Mesenchymal stem cell (in vitro differentiated cells and primary cell): ENCODE results near the gene HRAS.
A peak's percentile ranks its signal among the peaks of the same experiment; 100 is the strongest.

Experiments
- DNase-seq: peaks from one replicate; pipeline ENCODE4 v3.0.0-alpha.2; 2013
- H2AFZ ChIP-seq: one replicate; pipeline ENCODE4 v1.6.1; 2013; ENCODE audit warnings: low read depth, mild to moderate bottlenecking, control low read depth, inconsistent platforms, low read length, moderate library complexity
- H2AK5ac ChIP-seq: 2 replicates; pipeline ENCODE4 v1.6.1; 2013; ENCODE audit warnings: low read length, moderate library complexity, mild to moderate bottlenecking, inconsistent platforms; ENCODE audit not compliant: severe bottlenecking
- H2BK120ac ChIP-seq: one replicate; pipeline ENCODE4 v1.6.1; 2013; ENCODE audit warnings: low read depth, mild to moderate bottlenecking, inconsistent platforms, low read length, moderate library complexity
- H2BK12ac ChIP-seq, 2 experiments: one replicate each; pipeline ENCODE4 v1.6.1; 2013; ENCODE audit warnings: inconsistent platforms in 2 of 2, low read length in 2 of 2, mild to moderate bottlenecking in 2 of 2, moderate library complexity in 2 of 2, control low read depth in 1 of 2
- H2BK15ac ChIP-seq: one replicate; pipeline ENCODE4 v1.6.1; 2013; ENCODE audit warnings: mild to moderate bottlenecking, low read depth, inconsistent platforms; ENCODE audit not compliant: poor library complexity, severe bottlenecking
- H2BK5ac ChIP-seq: 2 replicates; pipeline ENCODE4 v1.6.1; 2013; ENCODE audit warnings: low read depth, mild to moderate bottlenecking, low read length, control low read depth, inconsistent platforms; ENCODE audit not compliant: poor library complexity, severe bottlenecking
- H3K14ac ChIP-seq, 2 experiments: one replicate each; pipeline ENCODE4 v1.6.1; 2013; ENCODE audit warnings: inconsistent platforms in 2 of 2, low read length in 2 of 2, control low read depth in 1 of 2, mild to moderate bottlenecking in 1 of 2, moderate library complexity in 1 of 2
- H3K18ac ChIP-seq, 2 experiments: one replicate each; pipeline ENCODE4 v1.6.1; 2013; ENCODE audit warnings: inconsistent platforms in 2 of 2, low read length in 2 of 2, control low read depth in 1 of 2, low read depth in 1 of 2, mild to moderate bottlenecking in 1 of 2
- H3K23ac ChIP-seq, 2 experiments: one replicate each; pipeline ENCODE4 v1.6.1; 2013; ENCODE audit warnings: inconsistent platforms in 2 of 2, low read length in 2 of 2, mild to moderate bottlenecking in 2 of 2, moderate library complexity in 2 of 2, control low read depth in 1 of 2
- H3K27ac ChIP-seq: 2 replicates; pipeline ENCODE4 v1.5.1; 2013; ENCODE audit warnings: mild to moderate bottlenecking, moderate library complexity, low read length, control low read depth, inconsistent platforms; ENCODE audit not compliant: poor library complexity, severe bottlenecking
- H3K27me3 ChIP-seq, 2 experiments: 2 replicates each; pipeline versions ENCODE4 v1.6.1 to v1.7.0; 2013; ENCODE audit warnings: low read length in 2 of 2, mild to moderate bottlenecking in 2 of 2, moderate library complexity in 2 of 2, control low read depth in 1 of 2, inconsistent platforms in 1 of 2; ENCODE audit not compliant: control insufficient read depth in 1 of 2, insufficient read depth in 1 of 2
- H3K36me3 ChIP-seq, 2 experiments: 2 replicates each; pipeline versions ENCODE4 v1.6.1 to v1.7.0; 2013; ENCODE audit warnings: low read length in 2 of 2, control low read depth in 1 of 2, inconsistent platforms in 1 of 2, low read depth in 1 of 2, mild to moderate bottlenecking in 1 of 2; ENCODE audit not compliant: insufficient read depth in 2 of 2, control insufficient read depth in 1 of 2
- H3K4ac ChIP-seq, 2 experiments: one replicate each; pipeline ENCODE4 v1.6.1; 2013; ENCODE audit warnings: inconsistent platforms in 2 of 2, low read length in 2 of 2, mild to moderate bottlenecking in 2 of 2, moderate library complexity in 2 of 2, control low read depth in 1 of 2, low read depth in 1 of 2
- H3K4me1 ChIP-seq: 2 replicates; pipeline ENCODE4 v1.6.1; 2013; ENCODE audit warnings: low read depth, low read length, control low read depth; ENCODE audit not compliant: control insufficient read depth, insufficient read depth
- H3K4me2 ChIP-seq: 2 replicates; pipeline ENCODE4 v1.6.1; 2013; ENCODE audit warnings: low read length, mild to moderate bottlenecking, inconsistent platforms; ENCODE audit not compliant: poor library complexity, severe bottlenecking
- H3K4me3 ChIP-seq, 2 experiments: 2 replicates each; pipeline versions ENCODE4 v1.5.1 to v1.7.0; 2013; ENCODE audit warnings: low read length in 2 of 2, mild to moderate bottlenecking in 2 of 2, control low read depth in 1 of 2, low read depth in 1 of 2; ENCODE audit not compliant: insufficient read depth in 1 of 2
- H3K79me1 ChIP-seq: replicated peaks from 2 replicates; pipeline ENCODE4 v1.6.1; 2013; ENCODE audit warnings: mild to moderate bottlenecking, control low read depth, low read length, inconsistent platforms; ENCODE audit not compliant: poor library complexity, severe bottlenecking
- H3K9ac ChIP-seq: 2 replicates; pipeline ENCODE4 v1.7.0; 2013; ENCODE audit warnings: mild to moderate bottlenecking, low read length, moderate library complexity
- H3K9me3 ChIP-seq: 2 replicates; pipeline ENCODE4 v1.7.0; 2013; ENCODE audit warnings: mild to moderate bottlenecking, low read length; ENCODE audit not compliant: control insufficient read depth
- H4K8ac ChIP-seq: one replicate; pipeline ENCODE4 v1.6.1; 2013; ENCODE audit warnings: inconsistent platforms, mild to moderate bottlenecking, low read length, moderate library complexity
- H4K91ac ChIP-seq: one replicate; pipeline ENCODE4 v1.6.1; 2013; ENCODE audit warnings: mild to moderate bottlenecking, low read length, inconsistent platforms
- WGBS: methylation state at CpG from one replicate; pipeline ENCODE4 v1.1.7; 2013; ENCODE audit warnings: mixed read lengths; 5-methylcytosine and 5-hydroxymethylcytosine counted together

The HRAS gene

GRCh38 chr11:540583-541432, 5.4 kb upstream of the HRAS start:
- no peak overlapping the region for H4K8ac ChIP-seq
- no peaks in the 10 kb centered on the region for H3K9me3 ChIP-seq
- no peak overlapping the region for H2AFZ ChIP-seq
- H2BK12ac ChIP-seq = no peak overlapping the region
- no peak overlapping the region for H3K27ac ChIP-seq
- no peak overlapping the region for H3K9ac ChIP-seq
- no peak overlapping the region for H3K4ac ChIP-seq
- H3K4me2 ChIP-seq = no peak overlapping the region
- DNase-seq = no peak
- peaks cover 0 to 26% of the 10 kb centered on the region in 2 experiments for H3K27me3 ChIP-seq
- no peak overlapping the region for H3K4me3 ChIP-seq
- no peaks in the 10 kb centered on the region for H3K36me3 ChIP-seq
- no peaks in the 10 kb centered on the region for H3K79me1 ChIP-seq
- H2BK5ac ChIP-seq = no peak overlapping the region
- H3K4me1 ChIP-seq = peaks cover 20% of the 10 kb centered on the region
- H2AK5ac ChIP-seq = no peak overlapping the region
- no peak overlapping the region for H2BK15ac ChIP-seq
- no peak overlapping the region for H4K91ac ChIP-seq
- no peak overlapping the region for H3K14ac ChIP-seq
- H3K18ac ChIP-seq = no peak overlapping the region
- no peak overlapping the region for H2BK120ac ChIP-seq
- 91% methylated on average over 22 of the region's 23 CpGs for WGBS
- H3K23ac ChIP-seq = no peak overlapping the region

- Histone ChIP-seq H3K14ac (no peak overlapping the region), H2BK5ac (no peak overlapping the region), H3K9ac (no peak overlapping the region), H3K23ac (no peak overlapping the region), H3K9me3 (no peaks in the 10 kb centered on the region), H2AK5ac (no peak overlapping the region), H3K4ac (no peak overlapping the region), H3K18ac (no peak overlapping the region), H2BK12ac (no peak overlapping the region), H2AFZ (no peak overlapping the region), H3K4me2 (no peak overlapping the region), H2BK15ac (no peak overlapping the region), H2BK120ac (no peak overlapping the region), H3K27ac (no peak overlapping the region), H3K36me3 (no peaks in the 10 kb centered on the region), H3K4me3 (no peak overlapping the region), H3K4me1 (peaks cover 20% of the 10 kb centered on the region), H4K8ac (no peak overlapping the region), H4K91ac (no peak overlapping the region), H3K79me1 (no peaks in the 10 kb centered on the region), H3K27me3 (peaks cover 0 to 20% of the 10 kb centered on the region in 2 experiments)
- 83% methylated on average over 8 of the region's 8 CpGs for WGBS
- DNase-seq = no peak
Observed at GRCh38 chr11:539971-540481, 4.7 kb upstream of the HRAS start.

GRCh38 chr11:538431-539051, 3.2 kb upstream of the HRAS start:
- H2BK12ac ChIP-seq = no peak overlapping the region
- no peak overlapping the region for H3K4me2 ChIP-seq
- peaks cover 0 to 17% of the 10 kb centered on the region in 2 experiments for H3K27me3 ChIP-seq
- 93% methylated on average over 19 of the region's 20 CpGs for WGBS
- H3K27ac ChIP-seq = no peak overlapping the region
- H3K9me3 ChIP-seq = no peaks in the 10 kb centered on the region
- no peak overlapping the region for H3K18ac ChIP-seq
- no peak overlapping the region for H2AK5ac ChIP-seq
- H3K4me1 ChIP-seq = peaks cover 31% of the 10 kb centered on the region
- H2BK15ac ChIP-seq = no peak overlapping the region
- H2BK5ac ChIP-seq = no peak overlapping the region
- no peak overlapping the region for H3K14ac ChIP-seq
- H4K8ac ChIP-seq = no peak overlapping the region
- H2BK120ac ChIP-seq = no peak overlapping the region
- H3K79me1 ChIP-seq = peaks cover 4% of the 10 kb centered on the region
- no peak overlapping the region for H3K9ac ChIP-seq
- H3K4ac ChIP-seq = no peak overlapping the region
- H4K91ac ChIP-seq = peak overlapping the region; percentile 93
- H3K23ac ChIP-seq = no peak overlapping the region
- DNase-seq = no peak
- no peak overlapping the region for H2AFZ ChIP-seq
- H3K36me3 ChIP-seq = peaks cover 4 to 5% of the 10 kb centered on the region in 2 experiments
- H3K4me3 ChIP-seq = no peak overlapping the region
